HepG2 (cell line): ENCODE results near the gene CDK2AP2. TPM values are rescaled to one million over a fixed set of nuclear protein-coding genes. Genes with fewer than 3 reads are reported as not detected.
A peak's percentile ranks its signal among the peaks of the same experiment; 100 is the strongest.

Source experiments
- AKAP8 ChIP-seq: sonication (generic); formaldehyde crosslinking; IDR thresholded peaks from 2 replicates; pipeline ENCODE4 v1.5.1; 2020; ENCODE audit warnings: mild to moderate bottlenecking, missing genetic modification reagents
- DR1 ChIP-seq: sonication (generic); formaldehyde crosslinking; IDR thresholded peaks from 2 replicates; pipeline ENCODE4 v1.8.0; 2021; ENCODE audit warnings: mild to moderate bottlenecking, missing genetic modification reagents, inconsistent platforms
- DRAP1 ChIP-seq: IDR thresholded peaks from 2 replicates; pipeline ENCODE4 v1.6.1; 2016; ENCODE audit warnings: missing genetic modification reagents, missing compliant biosample characterization
- ERF ChIP-seq: IDR thresholded peaks from 2 replicates; pipeline ENCODE4 v1.6.1; 2018; ENCODE audit warnings: missing biosample characterization, missing genetic modification reagents
- FLYWCH1 ChIP-seq: sonication (generic); formaldehyde crosslinking; IDR thresholded peaks from 2 replicates; pipeline ENCODE4 v1.8.1; 2023; ENCODE audit warnings: mild to moderate bottlenecking, missing genetic modification reagents
- JARID2 ChIP-seq: sonication (generic); formaldehyde crosslinking; IDR thresholded peaks from 2 replicates; pipeline ENCODE4 v1.8.1; 2023; ENCODE audit warnings: missing genetic modification reagents, inconsistent platforms; ENCODE audit not compliant: insufficient replicate concordance
- MXD1 ChIP-seq: sonication (generic); formaldehyde crosslinking; IDR thresholded peaks from 2 replicates; pipeline ENCODE4 v1.4.0; 2020; ENCODE audit warnings: mild to moderate bottlenecking, missing genetic modification reagents
- NBN ChIP-seq: fragments of 450-650 bp; conservative IDR thresholded peaks from 2 replicates; pipeline ENCODE4 v1.6.1; 2017
- ZBTB42 ChIP-seq: sonication (generic); formaldehyde crosslinking; IDR thresholded peaks from 2 replicates; pipeline ENCODE4 v1.5.0; 2020; ENCODE audit warnings: mild to moderate bottlenecking, missing genetic modification reagents
- ZMAT3 ChIP-seq: sonication (generic); formaldehyde crosslinking; conservative IDR thresholded peaks from 2 replicates; pipeline ENCODE4 v1.7.0; 2021; ENCODE audit warnings: missing genetic modification reagents
- ZNF234 ChIP-seq: sonication (generic); formaldehyde crosslinking; conservative IDR thresholded peaks from 2 replicates; pipeline ENCODE4 v1.5.1; 2020; ENCODE audit warnings: mild to moderate bottlenecking, missing genetic modification reagents
- ZNF577 ChIP-seq: sonication (generic); formaldehyde crosslinking; IDR thresholded peaks from 2 replicates; pipeline ENCODE4 v1.4.0; 2020; ENCODE audit warnings: mild to moderate bottlenecking, low read depth, missing genetic modification reagents, borderline replicate concordance
- ZNF605 ChIP-seq: sonication (generic); formaldehyde crosslinking; IDR thresholded peaks from 2 replicates; pipeline ENCODE4 v1.8.0; 2022; ENCODE audit warnings: mild to moderate bottlenecking, missing genetic modification reagents
- ZNF75D ChIP-seq: sonication (generic); formaldehyde crosslinking; IDR thresholded peaks from 2 replicates; pipeline ENCODE4 v1.8.1; 2023; ENCODE audit warnings: missing genetic modification reagents, mild to moderate bottlenecking, borderline replicate concordance
- ZNF788 ChIP-seq: sonication (generic); formaldehyde crosslinking; IDR thresholded peaks from 2 replicates; pipeline ENCODE4 v1.5.0; 2020; ENCODE audit warnings: mild to moderate bottlenecking, missing genetic modification reagents, borderline replicate concordance
- polyA plus RNA-seq, 8 experiments: library from polyadenylated mRNA; depleted of rRNA in 3 of 8; stranded (reverse) in 7 of 8; unstranded in 1 of 8; fragments of >200 nt; fragmentation: Illumina TruSeq in 4 of 8; extraction: Trizol in 4 of 8; gene quantifications; 2 replicates each; pipeline versions ENCODE4 v1.2.1 to v1.2.3, GENCODE V29; 2011 to 2016; ENCODE audit warnings: low read depth in 4 of 8, missing spikeins in 1 of 8, mixed read lengths in 1 of 8; ENCODE audit not compliant: insufficient read depth in 1 of 8
- total RNA-seq, 5 experiments: library from RNA; depleted of rRNA; stranded (reverse); fragments of >200 nt; fragmentation: Illumina TruSeq; extraction: Trizol; gene quantifications; 2 replicates each; pipeline ENCODE4 v1.2.3, GENCODE V29; 2016; ENCODE audit warnings: low read depth in 1 of 5
- TF ChIP-seq, protein P1 (sequence below): sonication (generic); formaldehyde crosslinking; IDR thresholded peaks from 2 replicates; pipeline ENCODE4 v1.5.0; 2020; ENCODE audit warnings: missing genetic modification reagents
- TF ChIP-seq, protein P2 (sequence below): sonication (generic); formaldehyde crosslinking; IDR thresholded peaks from 2 replicates; pipeline ENCODE4 v1.5.0; 2020; ENCODE audit warnings: missing genetic modification reagents, mild to moderate bottlenecking, borderline replicate concordance
- TF ChIP-seq, protein P3 (sequence below): sonication (generic); formaldehyde crosslinking; IDR thresholded peaks from 2 replicates; pipeline ENCODE4 v1.9.0; 2022; ENCODE audit warnings: low read depth, missing genetic modification reagents

Gene CDK2AP2
- total and polyA plus RNA-seq, 2 of the 13 experiments (the other 11 are each of a cell fraction or from before 2014, with no cell fraction given) = 15.0 to 23.2 TPM

- TF ChIP-seq DRAP1 (CRISPR knock-in tag) (peak; percentile 56; the same call in 1 of the 2 replicates), NBN (no peak), ZNF605 (CRISPR knock-in tag) (peak; percentile 83), MXD1 (peak; percentile 20; the same call in 1 of the 2 replicates), ERF (CRISPR knock-in tag) (peak; percentile 93), ZNF788 (peak; percentile 83; the same call in 1 of the 2 replicates), ZBTB42 (CRISPR knock-in tag) (no peak), FLYWCH1 (no peak), DR1 (CRISPR knock-in tag) (no peak; the same call in 1 of the 2 replicates), AKAP8 (CRISPR knock-in tag) (peak; percentile 79; the same call in 1 of the 2 replicates), ZMAT3 (peak; percentile 44; the same call in 1 of the 2 replicates), ZNF577 (CRISPR knock-in tag) (no peak), JARID2 (CRISPR knock-in tag) (no peak), ZNF234 (CRISPR knock-in tag) (no peak), ZNF75D (CRISPR knock-in tag) (no peak)
- TF ChIP-seq, protein P1, sequence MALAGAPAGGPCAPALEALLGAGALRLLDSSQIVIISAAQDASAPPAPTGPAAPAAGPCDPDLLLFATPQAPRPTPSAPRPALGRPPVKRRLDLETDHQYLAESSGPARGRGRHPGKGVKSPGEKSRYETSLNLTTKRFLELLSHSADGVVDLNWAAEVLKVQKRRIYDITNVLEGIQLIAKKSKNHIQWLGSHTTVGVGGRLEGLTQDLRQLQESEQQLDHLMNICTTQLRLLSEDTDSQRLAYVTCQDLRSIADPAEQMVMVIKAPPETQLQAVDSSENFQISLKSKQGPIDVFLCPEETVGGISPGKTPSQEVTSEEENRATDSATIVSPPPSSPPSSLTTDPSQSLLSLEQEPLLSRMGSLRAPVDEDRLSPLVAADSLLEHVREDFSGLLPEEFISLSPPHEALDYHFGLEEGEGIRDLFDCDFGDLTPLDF (CRISPR knock-in tag) = peak; percentile 43; the same call in 1 of the 2 replicates
- TF ChIP-seq, protein P2, sequence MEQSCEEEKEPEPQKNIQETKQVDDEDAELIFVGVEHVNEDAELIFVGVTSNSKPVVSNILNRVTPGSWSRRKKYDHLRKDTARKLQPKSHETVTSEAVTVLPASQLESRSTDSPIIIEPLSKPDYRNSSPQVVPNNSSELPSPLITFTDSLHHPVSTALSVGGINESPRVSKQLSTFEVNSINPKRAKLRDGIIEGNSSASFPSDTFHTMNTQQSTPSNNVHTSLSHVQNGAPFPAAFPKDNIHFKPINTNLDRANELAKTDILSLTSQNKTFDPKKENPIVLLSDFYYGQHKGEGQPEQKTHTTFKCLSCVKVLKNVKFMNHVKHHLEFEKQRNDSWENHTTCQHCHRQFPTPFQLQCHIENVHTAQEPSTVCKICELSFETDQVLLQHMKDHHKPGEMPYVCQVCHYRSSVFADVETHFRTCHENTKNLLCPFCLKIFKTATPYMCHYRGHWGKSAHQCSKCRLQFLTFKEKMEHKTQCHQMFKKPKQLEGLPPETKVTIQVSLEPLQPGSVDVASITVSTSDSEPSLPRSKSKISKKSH (CRISPR knock-in tag) = peak; percentile 65; the same call in 1 of the 2 replicates
- TF ChIP-seq, protein P3, sequence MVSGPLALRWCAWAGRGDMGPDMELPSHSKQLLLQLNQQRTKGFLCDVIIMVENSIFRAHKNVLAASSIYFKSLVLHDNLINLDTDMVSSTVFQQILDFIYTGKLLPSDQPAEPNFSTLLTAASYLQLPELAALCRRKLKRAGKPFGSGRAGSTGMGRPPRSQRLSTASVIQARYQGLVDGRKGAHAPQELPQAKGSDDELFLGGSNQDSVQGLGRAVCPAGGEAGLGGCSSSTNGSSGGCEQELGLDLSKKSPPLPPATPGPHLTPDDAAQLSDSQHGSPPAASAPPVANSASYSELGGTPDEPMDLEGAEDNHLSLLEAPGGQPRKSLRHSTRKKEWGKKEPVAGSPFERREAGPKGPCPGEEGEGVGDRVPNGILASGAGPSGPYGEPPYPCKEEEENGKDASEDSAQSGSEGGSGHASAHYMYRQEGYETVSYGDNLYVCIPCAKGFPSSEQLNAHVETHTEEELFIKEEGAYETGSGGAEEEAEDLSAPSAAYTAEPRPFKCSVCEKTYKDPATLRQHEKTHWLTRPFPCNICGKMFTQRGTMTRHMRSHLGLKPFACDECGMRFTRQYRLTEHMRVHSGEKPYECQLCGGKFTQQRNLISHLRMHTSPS (CRISPR knock-in tag) = no peak
These were observed 39.0 kb downstream of the CDK2AP2 start, which contains the start of gene TMEM134 (continued) for GRCh38 chr11:67468759-67469507.
